Measurements from ENCODE around the gene SLC39A11. TPM values are rescaled to one million over a fixed set of nuclear protein-coding genes. Genes with fewer than 3 reads are reported as not detected.
A peak's percentile ranks its signal among the peaks of the same experiment; 100 is the strongest.
"Not testable (repeated sequence)": the region's sequence is repeated elsewhere in the genome, so short reads cannot be mapped to it uniquely, and the experiment has no call there.

SLC39A11 gene
- total RNA-seq, 1 donor from 2014 or later, result 21.5 TPM

DNA sequence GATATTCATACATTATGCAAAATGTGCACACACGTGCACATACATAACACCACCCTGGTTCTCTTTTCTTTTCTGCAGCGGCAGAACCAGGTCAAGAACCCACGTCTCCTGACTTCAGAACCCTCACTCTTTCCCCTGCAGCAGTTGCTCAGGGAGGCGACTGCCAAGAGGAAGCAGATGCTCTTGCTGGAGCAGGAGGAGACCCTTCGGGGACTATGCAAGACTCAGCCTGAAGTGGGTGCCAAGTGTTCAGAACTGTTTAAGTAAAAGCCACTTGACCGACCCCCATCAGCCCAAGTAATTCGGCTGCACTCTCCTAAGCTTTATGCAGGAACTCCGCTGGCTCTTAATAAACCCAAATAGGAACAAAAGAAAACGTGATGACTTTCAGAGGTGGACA is 193.8 kb downstream of the SLC39A11 start:
- DNase-seq (ENCODE audit: low read depth), result no peak

DNA sequence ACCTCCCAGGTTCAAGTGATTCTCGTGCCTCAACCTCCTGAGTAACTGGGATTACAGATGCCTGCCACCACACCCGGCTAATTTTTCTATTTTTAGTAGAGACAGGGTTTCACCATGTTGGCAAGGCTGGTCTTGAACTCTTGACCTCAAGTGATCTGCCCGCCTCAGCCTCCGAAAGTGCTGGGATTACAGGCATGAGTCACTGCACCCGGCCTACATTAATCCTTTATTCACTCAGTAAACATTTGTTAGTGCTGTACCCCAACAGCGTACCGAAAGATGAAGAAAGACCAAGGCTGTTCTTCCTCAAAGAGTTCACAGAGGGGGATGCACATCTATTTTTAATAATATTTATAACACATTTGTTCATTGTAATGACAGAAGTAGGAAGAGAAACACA is 196.2 kb downstream of the SLC39A11 start:
- not testable (repeated sequence) for H3K9me3 ChIP-seq (ENCODE audit: insufficient read depth, low read depth, low read length); H3K4me3 ChIP-seq (ENCODE audit: insufficient read depth, low read depth, low read length); H3K4me3 Mint-ChIP-seq (ENCODE audit: unreplicated experiment); FAIRE-seq; H3K36me3 Mint-ChIP-seq (ENCODE audit: low read depth, unreplicated experiment); H3K9me3 Mint-ChIP-seq (ENCODE audit: unreplicated experiment); H3K27ac ChIP-seq (ENCODE audit: low read depth, low read length); H3K27me3 Mint-ChIP-seq (ENCODE audit: low read depth, unreplicated experiment); H3K4me1 ChIP-seq (ENCODE audit: insufficient read depth, low read length); H3K79me2 ChIP-seq (ENCODE audit: insufficient read depth, low read length); H3K36me3 ChIP-seq (ENCODE audit: insufficient read depth, low read length); DNase-seq (ENCODE audit: low read depth); H3K27ac Mint-ChIP-seq (ENCODE audit: unreplicated experiment); H3K9ac ChIP-seq (ENCODE audit: low read length); H3K4me1 Mint-ChIP-seq (ENCODE audit: low read depth, unreplicated experiment); H3K27me3 ChIP-seq (ENCODE audit: insufficient read depth, low read length); H2AFZ ChIP-seq (ENCODE audit: low read depth, low read length); H3K4me2 ChIP-seq (ENCODE audit: low read length); H4K20me1 ChIP-seq (ENCODE audit: insufficient read depth, low read length)

More for the DNA sequence above, 193.8 kb downstream of the SLC39A11 start:
- peaks cover 2% of the 10 kb centered on the region for H3K9me3 Mint-ChIP-seq (ENCODE audit: unreplicated experiment)
- Histone ChIP-seq H2AFZ (ENCODE audit: low read depth, low read length) (no peak overlapping the region), H3K4me1 (ENCODE audit: insufficient read depth, low read length) (no peaks in the 10 kb centered on the region), H3K4me3 (ENCODE audit: insufficient read depth, low read depth, low read length) (no peak overlapping the region), H3K9me3 (ENCODE audit: insufficient read depth, low read depth, low read length) (no peaks in the 10 kb centered on the region), H3K36me3 (ENCODE audit: insufficient read depth, low read length) (no peaks in the 10 kb centered on the region), H3K27me3 (ENCODE audit: insufficient read depth, low read length) (no peaks in the 10 kb centered on the region), H4K20me1 (ENCODE audit: insufficient read depth, low read length) (no peaks in the 10 kb centered on the region), H3K79me2 (ENCODE audit: insufficient read depth, low read length) (no peaks in the 10 kb centered on the region), H3K27ac (ENCODE audit: low read depth, low read length) (no peak overlapping the region), H3K9ac (ENCODE audit: low read length) (no peak overlapping the region), H3K4me2 (ENCODE audit: low read length) (no peak overlapping the region)
- H3K36me3 Mint-ChIP-seq (ENCODE audit: low read depth, unreplicated experiment), result peaks cover 7% of the 10 kb centered on the region
- no peaks in the 10 kb centered on the region for H3K4me1 Mint-ChIP-seq (ENCODE audit: low read depth, unreplicated experiment)
- no peak overlapping the region for H3K27ac Mint-ChIP-seq (ENCODE audit: unreplicated experiment)
- TF ChIP-seq, protein P1, sequence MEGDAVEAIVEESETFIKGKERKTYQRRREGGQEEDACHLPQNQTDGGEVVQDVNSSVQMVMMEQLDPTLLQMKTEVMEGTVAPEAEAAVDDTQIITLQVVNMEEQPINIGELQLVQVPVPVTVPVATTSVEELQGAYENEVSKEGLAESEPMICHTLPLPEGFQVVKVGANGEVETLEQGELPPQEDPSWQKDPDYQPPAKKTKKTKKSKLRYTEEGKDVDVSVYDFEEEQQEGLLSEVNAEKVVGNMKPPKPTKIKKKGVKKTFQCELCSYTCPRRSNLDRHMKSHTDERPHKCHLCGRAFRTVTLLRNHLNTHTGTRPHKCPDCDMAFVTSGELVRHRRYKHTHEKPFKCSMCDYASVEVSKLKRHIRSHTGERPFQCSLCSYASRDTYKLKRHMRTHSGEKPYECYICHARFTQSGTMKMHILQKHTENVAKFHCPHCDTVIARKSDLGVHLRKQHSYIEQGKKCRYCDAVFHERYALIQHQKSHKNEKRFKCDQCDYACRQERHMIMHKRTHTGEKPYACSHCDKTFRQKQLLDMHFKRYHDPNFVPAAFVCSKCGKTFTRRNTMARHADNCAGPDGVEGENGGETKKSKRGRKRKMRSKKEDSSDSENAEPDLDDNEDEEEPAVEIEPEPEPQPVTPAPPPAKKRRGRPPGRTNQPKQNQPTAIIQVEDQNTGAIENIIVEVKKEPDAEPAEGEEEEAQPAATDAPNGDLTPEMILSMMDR (IDR thresholded peaks at IDR 0.05; ENCODE audit: insufficient read depth, low read depth, low read length), result no peak
- TF ChIP-seq EZH2 (IDR thresholded peaks at IDR 0.05; ENCODE audit: insufficient read depth, low read length), result no peak
- no peak for FAIRE-seq
- H3K4me3 Mint-ChIP-seq (ENCODE audit: unreplicated experiment), result no peak overlapping the region
- no peaks in the 10 kb centered on the region for H3K27me3 Mint-ChIP-seq (ENCODE audit: low read depth, unreplicated experiment)

DNA sequence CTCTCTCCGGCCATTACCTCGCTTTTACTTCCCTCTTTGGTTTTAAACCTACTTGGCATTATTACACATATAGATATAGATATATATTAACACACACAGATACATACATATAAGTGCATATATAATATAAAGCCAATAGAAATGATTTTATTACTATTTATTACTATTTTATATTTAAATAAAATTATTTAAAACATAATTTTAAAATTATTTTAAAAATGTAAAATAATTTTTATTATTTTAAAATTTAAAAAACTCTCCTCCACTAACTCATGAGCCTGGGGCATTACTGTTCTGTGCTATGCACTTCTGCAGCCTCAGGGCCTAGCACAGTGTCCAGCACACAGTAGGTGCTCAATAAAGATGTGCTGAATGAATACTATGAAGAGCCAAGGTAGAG is 200.9 kb downstream of the SLC39A11 start:
- Histone ChIP-seq H3K27me3 (ENCODE audit: insufficient read depth, low read length) (no peaks in the 10 kb centered on the region), H3K4me3 (ENCODE audit: insufficient read depth, low read depth, low read length) (no peak overlapping the region), H3K9ac (ENCODE audit: low read length) (no peak overlapping the region), H3K4me1 (ENCODE audit: insufficient read depth, low read length) (no peaks in the 10 kb centered on the region), H4K20me1 (ENCODE audit: insufficient read depth, low read length) (no peaks in the 10 kb centered on the region), H3K4me2 (ENCODE audit: low read length) (no peak overlapping the region), H3K79me2 (ENCODE audit: insufficient read depth, low read length) (no peaks in the 10 kb centered on the region), H3K9me3 (ENCODE audit: insufficient read depth, low read depth, low read length) (no peaks in the 10 kb centered on the region), H3K36me3 (ENCODE audit: insufficient read depth, low read length) (no peaks in the 10 kb centered on the region), H3K27ac (ENCODE audit: low read depth, low read length) (no peak overlapping the region), H2AFZ (ENCODE audit: low read depth, low read length) (no peak overlapping the region)
- peaks cover 4% of the 10 kb centered on the region for H3K36me3 Mint-ChIP-seq (ENCODE audit: low read depth, unreplicated experiment)
- H3K27ac Mint-ChIP-seq (ENCODE audit: unreplicated experiment), result peak overlapping the region; percentile 50
- peaks cover 12% of the 10 kb centered on the region for H3K4me1 Mint-ChIP-seq (ENCODE audit: low read depth, unreplicated experiment)
- no peaks in the 10 kb centered on the region for H3K27me3 Mint-ChIP-seq (ENCODE audit: low read depth, unreplicated experiment)
- H3K4me3 Mint-ChIP-seq (ENCODE audit: unreplicated experiment), result no peak overlapping the region
- DNase-seq (ENCODE audit: low read depth) (no peak), FAIRE-seq (no peak)
- H3K9me3 Mint-ChIP-seq (ENCODE audit: unreplicated experiment), result no peaks in the 10 kb centered on the region
- no peak for TF ChIP-seq EZH2 (IDR thresholded peaks at IDR 0.05; ENCODE audit: insufficient read depth, low read length)

Data from astrocyte (in vitro differentiated cells and primary cell).